Endothelial cell (in vitro differentiated cells): ENCODE data around the gene USH2A. TPM values are rescaled to one million over a fixed set of nuclear protein-coding genes. Genes with fewer than 3 reads are reported as not detected.

Experiments used
- DNase-seq: peaks from one replicate; pipeline ENCODE4 v3.0.0; 2021; ENCODE audit warnings: low spot score
- H3K27ac Mint-ChIP-seq: one replicate; pipeline ENCODE4 v1.8.0; 2021; ENCODE audit warnings: mixed read lengths, inconsistent platforms; ENCODE audit not compliant: unreplicated experiment
- H3K27me3 Mint-ChIP-seq: one replicate; pipeline ENCODE4 v1.8.0; 2021; ENCODE audit warnings: mild to moderate bottlenecking, moderate library complexity, mixed read lengths, inconsistent platforms; ENCODE audit not compliant: unreplicated experiment
- H3K36me3 Mint-ChIP-seq: one replicate; pipeline ENCODE4 v1.8.0; 2021; ENCODE audit warnings: mild to moderate bottlenecking, low read depth, mixed read lengths, inconsistent platforms; ENCODE audit not compliant: unreplicated experiment
- H3K4me1 Mint-ChIP-seq: one replicate; pipeline ENCODE4 v1.8.0; 2021; ENCODE audit warnings: mild to moderate bottlenecking, mixed read lengths, inconsistent platforms; ENCODE audit not compliant: unreplicated experiment
- H3K4me3 Mint-ChIP-seq: one replicate; pipeline ENCODE4 v1.8.0; 2021; ENCODE audit warnings: mild to moderate bottlenecking, mixed read lengths, inconsistent platforms; ENCODE audit not compliant: unreplicated experiment
- H3K9me3 Mint-ChIP-seq: one replicate; pipeline ENCODE4 v1.8.0; 2021; ENCODE audit warnings: mixed read lengths, inconsistent platforms; ENCODE audit not compliant: unreplicated experiment
- CTCF ChIP-seq: fragments of 200-600 bp; sonication (generic); IDR thresholded peaks from one replicate; pipeline ENCODE4 v1.5.0; 2021; ENCODE audit warnings: antibody characterized with exemption; ENCODE audit not compliant: unreplicated experiment
- total RNA-seq: library from RNA; stranded (reverse); fragmentation: NEBNext Ultra II Directional; extraction: Animal tissue kit (Norgen Biotek cat#: 25700); gene quantifications from one replicate; pipeline ENCODE4 v1.2.1, GENCODE V29; 2021; ENCODE audit not compliant: unreplicated experiment

The USH2A gene
- total RNA-seq, 1 donor from 2014 or later = not detected

- no peak for DNase-seq
- no peaks in the 10 kb centered on the region for H3K9me3 Mint-ChIP-seq
- H3K27ac Mint-ChIP-seq = no peak overlapping the region
- TF ChIP-seq CTCF = no peak
- no peak overlapping the region for H3K4me3 Mint-ChIP-seq
- H3K4me1 Mint-ChIP-seq = no peaks in the 10 kb centered on the region
- H3K27me3 Mint-ChIP-seq = no peaks in the 10 kb centered on the region
- H3K36me3 Mint-ChIP-seq = no peaks in the 10 kb centered on the region
Observed at GRCh38 chr1:215957663-215958062, 465.6 kb downstream of the USH2A start.

GRCh38 chr1:215932558-215932957 is 490.7 kb downstream of the USH2A start:
- no peak for DNase-seq
- Mint-ChIP-seq H3K36me3 (no peaks in the 10 kb centered on the region), H3K27ac (no peak overlapping the region), H3K9me3 (no peaks in the 10 kb centered on the region), H3K27me3 (peaks cover 2% of the 10 kb centered on the region), H3K4me1 (no peaks in the 10 kb centered on the region), H3K4me3 (no peak overlapping the region)
- TF ChIP-seq CTCF = no peak

GRCh38 chr1:215926670-215927069 is 496.6 kb downstream of the USH2A start:
- DNase-seq = no peak
- H3K9me3 Mint-ChIP-seq = no peaks in the 10 kb centered on the region
- H3K27me3 Mint-ChIP-seq = peaks cover 2% of the 10 kb centered on the region
- no peak overlapping the region for H3K4me3 Mint-ChIP-seq
- TF ChIP-seq CTCF = no peak
- no peaks in the 10 kb centered on the region for H3K36me3 Mint-ChIP-seq
- no peak overlapping the region for H3K27ac Mint-ChIP-seq
- no peaks in the 10 kb centered on the region for H3K4me1 Mint-ChIP-seq

- H3K27me3 Mint-ChIP-seq = no peaks in the 10 kb centered on the region
- no peak for DNase-seq
- no peak overlapping the region for H3K4me3 Mint-ChIP-seq
- TF ChIP-seq CTCF = no peak
- no peaks in the 10 kb centered on the region for H3K9me3 Mint-ChIP-seq
- H3K27ac Mint-ChIP-seq = no peak overlapping the region
- H3K36me3 Mint-ChIP-seq = no peaks in the 10 kb centered on the region
- no peaks in the 10 kb centered on the region for H3K4me1 Mint-ChIP-seq
Observed at GRCh38 chr1:215923129-215923824, 500.0 kb downstream of the USH2A start.

GRCh38 chr1:215911406-215911968 is 511.8 kb downstream of the USH2A start:
- DNase-seq = no peak
- Mint-ChIP-seq H3K4me3 (no peak overlapping the region), H3K27ac (no peak overlapping the region), H3K9me3 (no peaks in the 10 kb centered on the region), H3K4me1 (no peaks in the 10 kb centered on the region), H3K36me3 (no peaks in the 10 kb centered on the region), H3K27me3 (no peaks in the 10 kb centered on the region)
- TF ChIP-seq CTCF = peak; percentile 26
